Measurements from ENCODE around the gene UBE4B.

DNA sequence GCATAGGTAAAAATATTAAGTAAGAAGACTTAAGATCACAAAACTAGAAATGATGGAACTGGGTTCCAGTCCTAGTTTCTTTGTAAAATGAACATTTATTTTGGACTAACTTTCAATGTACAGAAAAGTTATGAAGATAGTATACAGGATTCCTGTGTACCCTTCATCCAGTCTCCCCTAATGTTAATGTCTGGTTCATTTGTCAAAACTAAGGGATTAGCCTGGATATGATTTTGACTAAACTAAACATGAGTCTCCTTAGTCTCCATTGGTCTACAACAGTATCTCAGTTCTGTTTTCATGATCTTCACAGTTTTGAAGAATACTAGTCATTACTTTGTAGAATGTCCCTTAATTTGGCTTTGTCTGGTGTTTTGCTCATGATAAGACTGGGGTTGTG is 54.5 kb downstream of the UBE4B start:
- TF ChIP-seq, protein P1, sequence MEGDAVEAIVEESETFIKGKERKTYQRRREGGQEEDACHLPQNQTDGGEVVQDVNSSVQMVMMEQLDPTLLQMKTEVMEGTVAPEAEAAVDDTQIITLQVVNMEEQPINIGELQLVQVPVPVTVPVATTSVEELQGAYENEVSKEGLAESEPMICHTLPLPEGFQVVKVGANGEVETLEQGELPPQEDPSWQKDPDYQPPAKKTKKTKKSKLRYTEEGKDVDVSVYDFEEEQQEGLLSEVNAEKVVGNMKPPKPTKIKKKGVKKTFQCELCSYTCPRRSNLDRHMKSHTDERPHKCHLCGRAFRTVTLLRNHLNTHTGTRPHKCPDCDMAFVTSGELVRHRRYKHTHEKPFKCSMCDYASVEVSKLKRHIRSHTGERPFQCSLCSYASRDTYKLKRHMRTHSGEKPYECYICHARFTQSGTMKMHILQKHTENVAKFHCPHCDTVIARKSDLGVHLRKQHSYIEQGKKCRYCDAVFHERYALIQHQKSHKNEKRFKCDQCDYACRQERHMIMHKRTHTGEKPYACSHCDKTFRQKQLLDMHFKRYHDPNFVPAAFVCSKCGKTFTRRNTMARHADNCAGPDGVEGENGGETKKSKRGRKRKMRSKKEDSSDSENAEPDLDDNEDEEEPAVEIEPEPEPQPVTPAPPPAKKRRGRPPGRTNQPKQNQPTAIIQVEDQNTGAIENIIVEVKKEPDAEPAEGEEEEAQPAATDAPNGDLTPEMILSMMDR (IDR thresholded peaks at IDR 0.05; ENCODE audit: low read length) = no peak
- no peak for TF ChIP-seq EZH2 (optimal IDR thresholded peaks at IDR 0.05; ENCODE audit: low read depth, low read length)
- no peak for TF ChIP-seq EZH2phosphoT487 (IDR thresholded peaks at IDR 0.05; ENCODE audit: low read length)

All from MM.1S (cell line).